Bronchial epithelial cell (primary cell): Measurements from ENCODE around the gene NSMCE1. TPM values are rescaled to one million over a fixed set of nuclear protein-coding genes. Genes with fewer than 3 reads are reported as not detected.

Source experiments
- DNase-seq: peaks from one replicate; pipeline ENCODE4 v3.0.0-alpha.2; 2010; ENCODE audit warnings: low read depth
- FAIRE-seq: peaks from 2 replicates; lab custom pipeline; 2011; peaks lifted over from hg19 to GRCh38; lab: Jason Lieb, UNC
- H3K27me3 ChIP-seq: 2 replicates; pipeline ENCODE4 v1.5.1; 2011; ENCODE audit warnings: low read length; ENCODE audit not compliant: control insufficient read depth, insufficient read depth
- H3K36me3 ChIP-seq: 2 replicates; pipeline ENCODE4 v1.5.1; 2011; ENCODE audit warnings: low read length; ENCODE audit not compliant: control insufficient read depth, insufficient read depth
- H3K4me3 ChIP-seq: 2 replicates; pipeline ENCODE4 v1.5.1; 2011; ENCODE audit warnings: mild to moderate bottlenecking, low read depth, low read length, control low read depth
- CTCF ChIP-seq: IDR thresholded peaks from 2 replicates; pipeline ENCODE4 v1.5.1; 2011; ENCODE audit warnings: mild to moderate bottlenecking, moderate library complexity, low read length, control low read depth, inconsistent platforms; ENCODE audit not compliant: insufficient read depth, severe bottlenecking
- total RNA-seq: library from RNA; depleted of rRNA; stranded (reverse); fragments of >200 nt; gene quantifications from 2 replicates; pipeline ENCODE4 v1.2.1, GENCODE V29; 2014

Gene NSMCE1
- total RNA-seq, 1 donor from 2014 or later, result 111 TPM

- no peaks in the 10 kb centered on the region for H3K27me3 ChIP-seq
- FAIRE-seq (no peak), DNase-seq (peak; percentile 96)
- H3K4me3 ChIP-seq, result no peak overlapping the region
- no peaks in the 10 kb centered on the region for H3K36me3 ChIP-seq
- TF ChIP-seq CTCF, result no peak
These were observed 23.0 kb downstream of the NSMCE1 start for GRCh38 chr16:27245276-27246172.

- DNase-seq (no peak), FAIRE-seq (no peak)
- no peak for TF ChIP-seq CTCF
- Histone ChIP-seq H3K4me3 (no peak overlapping the region), H3K36me3 (no peaks in the 10 kb centered on the region), H3K27me3 (no peaks in the 10 kb centered on the region)
These were observed 24.2 kb downstream of the NSMCE1 start for GRCh38 chr16:27244363-27244755.

DNA sequence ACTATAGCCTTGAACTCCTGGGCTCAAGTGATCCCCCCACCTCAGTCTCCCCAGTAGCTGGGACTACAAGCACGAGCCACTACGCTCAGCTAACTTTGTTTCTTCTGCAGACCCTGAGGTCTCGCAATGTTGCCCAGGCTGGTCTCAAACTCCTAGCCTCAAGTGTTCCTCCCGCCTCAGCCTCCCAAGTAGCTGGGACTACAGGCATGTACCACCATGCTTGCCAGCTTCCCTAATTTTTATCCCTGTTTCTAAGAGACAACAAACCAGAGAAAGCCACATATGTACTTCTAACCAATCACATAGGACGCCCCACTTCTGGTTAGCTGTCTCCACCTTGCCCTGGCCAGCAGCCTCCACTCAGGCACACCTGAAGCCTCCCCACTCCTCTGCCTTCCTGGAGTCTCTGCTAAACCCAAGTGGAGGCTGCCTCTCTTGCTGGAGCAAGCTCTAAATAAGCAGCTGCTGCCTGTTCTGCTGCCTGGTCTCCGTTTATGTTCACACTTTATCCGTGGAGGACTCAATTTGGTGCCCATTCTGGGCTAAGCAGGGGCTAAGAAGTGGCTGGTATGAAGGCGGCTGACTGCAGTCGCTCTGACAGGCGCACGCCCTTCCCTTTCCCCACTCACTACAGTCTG is 24.7 kb downstream of the NSMCE1 start:
- TF ChIP-seq CTCF, result no peak
- Histone ChIP-seq H3K27me3 (no peaks in the 10 kb centered on the region), H3K4me3 (no peak overlapping the region), H3K36me3 (no peaks in the 10 kb centered on the region)
- FAIRE-seq, result no peak
- no peak for DNase-seq

DNA sequence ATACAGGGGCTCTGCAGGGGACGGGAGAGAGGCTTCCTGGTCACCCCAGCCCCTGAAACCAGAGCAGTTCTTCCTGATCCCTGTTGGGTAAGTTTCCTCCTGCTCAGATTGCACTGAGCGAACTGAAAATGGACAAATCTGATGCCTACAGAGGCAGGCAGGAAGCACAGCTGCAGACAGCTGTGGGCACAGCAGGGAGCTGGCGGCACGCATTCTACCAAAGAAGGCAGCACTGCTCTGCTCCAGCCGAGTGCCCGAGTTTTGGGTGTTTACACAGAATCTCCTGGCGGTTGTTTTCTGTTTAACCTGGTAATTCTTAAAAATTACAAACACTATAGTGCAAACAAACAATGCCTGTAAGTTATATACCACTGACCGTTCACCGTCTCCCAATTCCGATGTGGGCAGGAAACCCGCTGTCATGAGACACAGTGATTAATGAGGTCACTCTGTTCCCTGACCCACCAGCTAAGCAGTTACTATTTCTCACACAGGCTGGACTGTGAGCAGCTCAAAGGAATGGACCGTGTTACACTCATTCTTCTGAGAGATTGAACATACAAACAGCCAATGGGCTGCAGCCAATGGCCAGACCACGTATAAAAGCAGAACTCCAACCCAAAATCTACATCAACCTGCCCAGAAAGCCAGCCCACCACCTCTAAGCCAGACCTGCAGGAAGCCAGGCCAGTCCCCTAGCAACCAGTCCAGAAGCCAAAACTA is 25.5 kb downstream of the NSMCE1 start:
- TF ChIP-seq CTCF, result no peak
- FAIRE-seq (no peak), DNase-seq (no peak)
- no peak overlapping the region for H3K4me3 ChIP-seq
- H3K27me3 ChIP-seq, result no peaks in the 10 kb centered on the region
- no peaks in the 10 kb centered on the region for H3K36me3 ChIP-seq

DNA sequence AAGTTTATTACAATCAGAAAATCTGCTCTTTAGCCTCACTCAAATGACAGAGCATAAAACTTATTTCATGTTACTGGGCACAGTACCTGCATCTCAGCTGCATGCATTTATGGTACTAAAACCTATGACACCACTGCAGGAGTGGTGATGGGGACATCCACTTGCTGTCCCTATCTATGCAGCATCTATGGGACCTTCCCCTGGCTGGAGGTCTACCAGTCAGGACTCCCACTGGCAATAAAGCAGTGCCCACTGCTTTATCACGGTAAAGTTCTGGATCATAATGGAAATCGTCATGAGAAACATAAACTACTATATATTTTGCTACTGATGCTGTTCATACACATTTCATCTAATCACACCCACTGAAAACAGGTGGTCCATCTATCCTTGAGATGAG is 26.2 kb downstream of the NSMCE1 start:
- FAIRE-seq (no peak), DNase-seq (no peak)
- H3K27me3 ChIP-seq, result no peaks in the 10 kb centered on the region
- H3K36me3 ChIP-seq, result no peaks in the 10 kb centered on the region
- TF ChIP-seq CTCF, result no peak
- no peak overlapping the region for H3K4me3 ChIP-seq
